ENCODE results near the gene NMT1. TPM values are rescaled to one million over a fixed set of nuclear protein-coding genes. Genes with fewer than 3 reads are reported as not detected.

NMT1 gene
- total RNA-seq, 5 donors from 2014 or later (not counting 1 experiment from before 2014, with no cell fraction given), result 79.5 to 139 (median 125) TPM

DNA sequence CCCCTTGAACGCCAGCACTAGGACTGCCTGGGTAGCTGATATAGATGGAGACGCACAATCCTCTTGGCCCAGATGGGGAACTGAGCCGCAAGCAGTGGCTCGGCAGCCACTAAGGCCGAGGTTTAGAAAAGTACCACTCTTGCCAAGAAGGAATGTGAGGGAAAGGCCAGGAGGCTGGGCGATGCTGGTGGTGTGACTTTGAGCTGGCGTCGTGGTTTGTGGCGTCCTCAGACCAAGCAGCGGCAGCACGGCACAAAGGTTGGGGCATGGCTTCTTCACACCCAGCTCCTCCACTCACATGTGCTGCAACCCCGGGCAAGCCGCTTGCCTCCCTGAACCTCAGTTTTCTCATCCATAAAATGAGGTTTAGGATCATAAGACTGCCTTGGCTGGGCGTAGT, 25.3 kb upstream of the NMT1 start:
- Histone ChIP-seq H3K4me1 (ENCODE audit: control insufficient read depth in 1 of 2, extremely low read depth in 1 of 2, insufficient read depth in 2 of 2, low read length in 2 of 2) (peaks cover 0 to 5% of the 10 kb centered on the region in 2 experiments), H3K36me3 (ENCODE audit: control insufficient read depth in 2 of 2, extremely low read depth in 1 of 2, insufficient read depth in 1 of 2, low read length in 1 of 2) (peaks cover 4 to 43% of the 10 kb centered on the region in 2 donors), H3K9me3 (no peaks in the 10 kb centered on the region), H3K4me3 (ENCODE audit: control insufficient read depth in 1 of 2, extremely low read depth in 1 of 2, low read length in 1 of 2) (no peak overlapping the region), H3K27ac (ENCODE audit: low read length) (no peak overlapping the region), H3K27me3 (replicated peaks in 1 of 2; ENCODE audit: control insufficient read depth in 2 of 2, extremely low read depth in 1 of 2, insufficient read depth in 2 of 2, low read length in 1 of 2) (no peaks in the 10 kb centered on the region)
- Mint-ChIP-seq H3K36me3 (peaks cover 26% of the 10 kb centered on the region), H3K4me1 (peaks cover 0 to 7% (median 3%) of the 10 kb centered on the region in 3 donors), H3K9me3 (no peaks in the 10 kb centered on the region), H3K4me3 (no peak overlapping the region), H3K27ac (no peak overlapping the region), H3K27me3 (no peaks in the 10 kb centered on the region)
- WGBS (ENCODE audit: insufficient coverage), result 91% methylated on average over 8 of the region's 14 CpGs
- ATAC-seq (replicated peaks in 1 of 4) (no peak), DNase-seq (no peak)
- ChIA-PET POLR2A (no interaction called here), CTCF (interaction anchor here in 1 of 2 donors (0.7 kb wide), 1 partner anchor 127 kb away, joined by 4 read pairs; no protein-coding TSS in a partner anchor)

DNA sequence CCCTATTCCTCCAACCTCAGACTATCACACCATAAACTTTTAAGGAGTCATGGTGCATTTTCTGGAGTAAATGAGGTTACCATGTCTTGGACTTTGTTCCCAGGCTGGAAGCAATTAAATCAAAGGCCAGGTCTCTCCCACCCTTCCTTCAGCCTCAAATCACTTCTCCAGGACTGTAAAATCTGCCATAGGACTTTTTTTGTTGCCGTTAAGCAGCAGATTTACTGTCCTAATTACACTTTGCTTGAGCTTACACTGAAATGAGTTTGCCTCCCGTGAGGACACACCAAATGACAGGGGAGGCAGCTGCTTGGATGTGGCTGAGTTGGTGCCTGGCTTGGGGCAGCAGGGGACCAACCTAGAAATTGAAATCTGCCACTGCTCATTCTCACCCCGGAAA, 24.4 kb upstream of the NMT1 start:
- H3K4me1 ChIP-seq (ENCODE audit: control insufficient read depth in 1 of 2, extremely low read depth in 1 of 2, insufficient read depth in 2 of 2, low read length in 2 of 2), result peaks cover 0 to 6% of the 10 kb centered on the region in 2 experiments
- Mint-ChIP-seq H3K27ac (no peak overlapping the region), H3K27me3 (no peaks in the 10 kb centered on the region), H3K9me3 (no peaks in the 10 kb centered on the region), H3K36me3 (peaks cover 21% of the 10 kb centered on the region), H3K4me1 (peaks cover 0 to 7% (median 6%) of the 10 kb centered on the region in 3 donors), H3K4me3 (no peak overlapping the region)
- POLR2A ChIA-PET, result no interaction called here
- H3K4me3 ChIP-seq (ENCODE audit: control insufficient read depth in 1 of 2, extremely low read depth in 1 of 2, low read length in 1 of 2), result no peak overlapping the region
- H3K27ac ChIP-seq (ENCODE audit: low read length), result no peak overlapping the region
- peaks cover 4 to 35% of the 10 kb centered on the region in 2 donors for H3K36me3 ChIP-seq (ENCODE audit: control insufficient read depth in 2 of 2, extremely low read depth in 1 of 2, insufficient read depth in 1 of 2, low read length in 1 of 2)
- DNase-seq (no peak), ATAC-seq (replicated peaks in 1 of 4) (no peak)
- no CpG with 5 or more reads among the region's 3 CpGs for WGBS (ENCODE audit: insufficient coverage)
- CTCF ChIA-PET, result interaction anchor here in 1 of 2 donors (1.0 kb wide), 1 partner anchor 223 kb away, joined by 3 read pairs; no protein-coding TSS in a partner anchor
- no peaks in the 10 kb centered on the region for H3K27me3 ChIP-seq (replicated peaks in 1 of 2; ENCODE audit: control insufficient read depth in 2 of 2, extremely low read depth in 1 of 2, insufficient read depth in 2 of 2, low read length in 1 of 2)
- no peaks in the 10 kb centered on the region for H3K9me3 ChIP-seq

DNA sequence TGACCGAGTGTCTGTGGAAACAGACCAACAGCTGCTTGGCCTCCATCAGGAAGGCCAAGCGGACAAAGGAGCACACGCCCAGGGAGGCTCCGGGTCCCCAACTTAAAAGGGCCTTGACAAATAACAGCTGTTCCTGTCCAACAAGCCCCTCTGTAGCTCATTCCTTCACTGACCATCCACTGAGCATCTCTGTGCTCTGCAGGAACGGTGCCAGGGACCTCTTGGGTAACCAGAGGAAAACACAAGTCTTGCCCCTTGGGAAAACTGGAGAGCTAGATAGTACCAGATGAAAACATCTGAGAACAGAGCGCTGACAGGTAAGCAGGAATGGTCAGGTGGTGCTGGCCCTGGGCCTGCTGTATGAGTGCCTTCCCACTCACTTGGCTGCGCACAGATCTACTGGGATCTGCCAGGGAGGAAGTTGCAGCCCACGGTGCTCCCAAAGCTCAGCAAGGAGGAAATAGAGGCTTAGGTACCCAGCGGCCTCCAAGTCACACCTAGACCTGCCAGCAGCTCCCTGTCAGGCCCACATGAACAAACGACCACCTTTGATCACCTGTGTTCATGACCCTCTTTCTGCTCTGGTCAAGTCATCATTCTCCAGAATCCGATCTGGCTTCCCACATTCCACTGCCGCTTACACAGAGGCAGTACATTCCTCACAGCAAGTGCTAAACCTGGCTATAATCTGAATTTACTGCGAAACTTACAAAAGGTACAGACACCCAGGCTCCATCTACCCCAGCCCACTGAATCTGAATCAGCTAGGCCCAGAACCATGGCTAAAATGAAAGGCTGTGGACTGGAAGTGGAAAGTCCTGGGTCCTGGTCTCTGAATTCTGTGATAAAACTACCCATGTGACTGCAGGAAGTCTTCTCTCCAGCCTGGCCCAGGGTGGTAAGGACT, 22.1 kb upstream of the NMT1 start:
- DNase-seq (no peak), ATAC-seq (replicated peaks in 1 of 4) (no peak)
- H3K9me3 ChIP-seq, result no peaks in the 10 kb centered on the region
- H3K4me3 ChIP-seq (ENCODE audit: control insufficient read depth in 1 of 2, extremely low read depth in 1 of 2, low read length in 1 of 2), result no peak overlapping the region
- Mint-ChIP-seq H3K27me3 (no peaks in the 10 kb centered on the region), H3K27ac (no peak overlapping the region), H3K4me1 (peaks cover 17 to 22% (median 21%) of the 10 kb centered on the region in 3 donors), H3K9me3 (no peaks in the 10 kb centered on the region), H3K4me3 (no peak overlapping the region), H3K36me3 (peaks cover 13% of the 10 kb centered on the region)
- H3K36me3 ChIP-seq (ENCODE audit: control insufficient read depth in 2 of 2, extremely low read depth in 1 of 2, insufficient read depth in 1 of 2, low read length in 1 of 2), result peaks cover 3 to 18% of the 10 kb centered on the region in 2 donors
- ChIA-PET POLR2A (no interaction called here), CTCF (no interaction called here)
- 91% methylated on average over 12 of the region's 13 CpGs for WGBS (ENCODE audit: insufficient coverage)
- H3K4me1 ChIP-seq (ENCODE audit: control insufficient read depth in 1 of 2, extremely low read depth in 1 of 2, insufficient read depth in 2 of 2, low read length in 2 of 2), result peaks cover 0 to 13% of the 10 kb centered on the region in 2 experiments
- no peak overlapping the region for H3K27ac ChIP-seq (ENCODE audit: low read length)
- no peaks in the 10 kb centered on the region for H3K27me3 ChIP-seq (replicated peaks in 1 of 2; ENCODE audit: control insufficient read depth in 2 of 2, extremely low read depth in 1 of 2, insufficient read depth in 2 of 2, low read length in 1 of 2)

DNA sequence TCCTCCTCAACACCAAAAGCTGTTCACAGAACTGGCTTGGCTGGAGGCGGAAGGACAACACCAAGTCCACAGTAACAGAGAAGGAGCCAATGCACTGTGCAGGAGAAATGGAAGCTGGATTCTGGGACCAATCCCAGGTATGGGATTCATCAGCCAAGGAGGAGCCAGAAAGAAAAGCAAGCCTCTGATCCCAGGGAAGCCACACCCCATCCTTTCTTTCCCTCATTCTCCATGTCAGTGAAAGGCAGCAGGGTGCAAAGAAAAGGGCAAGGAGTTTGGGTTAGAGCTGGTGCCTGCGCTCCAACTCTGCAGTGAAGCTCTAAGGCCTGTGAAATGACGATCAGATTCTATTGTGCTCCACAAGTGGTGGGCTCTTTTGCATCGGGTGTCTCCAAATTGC, 20.7 kb upstream of the NMT1 start:
- Mint-ChIP-seq H3K9me3 (no peaks in the 10 kb centered on the region), H3K4me1 (peaks cover 21 to 25% (median 24%) of the 10 kb centered on the region in 3 donors)

DNA sequence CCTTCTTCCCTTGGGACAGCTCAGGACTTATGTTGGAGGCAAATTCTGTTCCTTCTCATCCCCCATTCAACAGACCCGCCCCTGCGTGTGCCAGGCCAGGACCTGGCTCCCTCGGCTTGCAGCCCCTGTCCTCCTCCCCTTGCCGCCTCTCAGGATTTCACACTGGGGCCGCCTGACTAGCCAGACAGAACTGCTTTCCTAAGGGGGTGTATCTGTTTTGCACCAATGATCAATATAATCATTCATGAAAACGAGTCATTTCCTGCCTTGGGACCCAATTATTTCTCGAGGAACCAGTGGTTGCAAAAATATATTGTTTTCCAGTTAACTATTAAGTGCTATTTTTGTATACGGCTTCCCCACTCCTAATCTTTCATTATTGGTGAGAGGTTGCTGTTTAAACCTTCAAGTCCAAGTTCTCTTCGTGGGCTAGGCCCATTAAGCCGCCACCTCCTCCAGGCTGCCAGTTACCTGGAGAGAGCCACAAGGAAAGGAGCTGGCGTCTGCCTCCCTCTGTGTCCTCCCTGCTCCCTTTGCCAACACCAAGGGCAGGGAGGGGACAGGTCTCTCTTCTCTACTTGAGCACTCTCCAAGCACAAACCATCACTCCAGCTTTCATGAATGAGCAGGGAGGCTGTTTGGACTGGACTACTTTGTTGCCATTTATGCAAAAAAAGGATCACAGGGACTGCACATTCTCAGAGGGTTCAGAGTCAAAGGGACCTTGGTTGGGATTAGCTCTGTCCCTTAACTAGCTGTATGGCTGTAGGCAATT, 18.6 kb upstream of the NMT1 start:
- Histone ChIP-seq H3K27me3 (replicated peaks in 1 of 2; ENCODE audit: control insufficient read depth in 2 of 2, extremely low read depth in 1 of 2, insufficient read depth in 2 of 2, low read length in 1 of 2) (no peaks in the 10 kb centered on the region), H3K36me3 (ENCODE audit: control insufficient read depth in 2 of 2, extremely low read depth in 1 of 2, insufficient read depth in 1 of 2, low read length in 1 of 2) (peaks cover 0 to 2% of the 10 kb centered on the region in 2 donors), H3K27ac (ENCODE audit: low read length) (no peak overlapping the region), H3K4me3 (ENCODE audit: control insufficient read depth in 1 of 2, extremely low read depth in 1 of 2, low read length in 1 of 2) (no peak overlapping the region), H3K9me3 (no peaks in the 10 kb centered on the region), H3K4me1 (ENCODE audit: control insufficient read depth in 1 of 2, extremely low read depth in 1 of 2, insufficient read depth in 2 of 2, low read length in 2 of 2) (peaks cover 0 to 17% of the 10 kb centered on the region in 2 experiments)
- ATAC-seq (replicated peaks in 1 of 4) (no peak), DNase-seq (no peak)
- WGBS (ENCODE audit: insufficient coverage), result 95% methylated on average over 4 of the region's 11 CpGs
- H3K27ac Mint-ChIP-seq, result no peak overlapping the region
- H3K4me1 Mint-ChIP-seq, result peaks cover 21 to 33% (median 32%) of the 10 kb centered on the region in 3 donors
- H3K9me3 Mint-ChIP-seq, result no peaks in the 10 kb centered on the region
- POLR2A ChIA-PET, result no interaction called here
- no peaks in the 10 kb centered on the region for H3K27me3 Mint-ChIP-seq
- H3K4me3 Mint-ChIP-seq, result no peak overlapping the region
- CTCF ChIA-PET, result interaction anchor here in 1 of 2 donors (0.7 kb wide), 1 partner anchor 50 kb away, joined by 4 read pairs; no protein-coding TSS in a partner anchor
- peaks cover 4% of the 10 kb centered on the region for H3K36me3 Mint-ChIP-seq

More for the DNA sequence above, 20.7 kb upstream of the NMT1 start:
- ATAC-seq (replicated peaks in 1 of 4), result no peak
- WGBS (ENCODE audit: insufficient coverage), result 89% methylated on average over 3 of the region's 4 CpGs
- Mint-ChIP-seq H3K36me3 (peaks cover 4% of the 10 kb centered on the region), H3K27me3 (no peaks in the 10 kb centered on the region), H3K27ac (no peak overlapping the region), H3K4me3 (no peak overlapping the region)
- POLR2A ChIA-PET, result interaction anchor here (0.6 kb wide), 2 partner anchors 9 to 10 kb away, joined by 4 read pairs; no protein-coding TSS in a partner anchor
- CTCF ChIA-PET, result interaction anchor here in 1 of 2 donors (0.5 kb wide), 1 partner anchor 9 kb away, joined by 3 read pairs; no protein-coding TSS in a partner anchor
- H3K36me3 ChIP-seq (ENCODE audit: control insufficient read depth in 2 of 2, extremely low read depth in 1 of 2, insufficient read depth in 1 of 2, low read length in 1 of 2), result peaks cover 0 to 6% of the 10 kb centered on the region in 2 donors
- no peaks in the 10 kb centered on the region for H3K27me3 ChIP-seq (replicated peaks in 1 of 2; ENCODE audit: control insufficient read depth in 2 of 2, extremely low read depth in 1 of 2, insufficient read depth in 2 of 2, low read length in 1 of 2)
- no peak overlapping the region for H3K27ac ChIP-seq (ENCODE audit: low read length)
- no peak for DNase-seq
- H3K4me1 ChIP-seq (ENCODE audit: control insufficient read depth in 1 of 2, extremely low read depth in 1 of 2, insufficient read depth in 2 of 2, low read length in 2 of 2), result peaks cover 0 to 16% of the 10 kb centered on the region in 2 experiments
- H3K9me3 ChIP-seq, result no peaks in the 10 kb centered on the region
- no peak overlapping the region for H3K4me3 ChIP-seq (ENCODE audit: control insufficient read depth in 1 of 2, extremely low read depth in 1 of 2, low read length in 1 of 2)
